ENCODE data around the gene CD37.

DNA sequence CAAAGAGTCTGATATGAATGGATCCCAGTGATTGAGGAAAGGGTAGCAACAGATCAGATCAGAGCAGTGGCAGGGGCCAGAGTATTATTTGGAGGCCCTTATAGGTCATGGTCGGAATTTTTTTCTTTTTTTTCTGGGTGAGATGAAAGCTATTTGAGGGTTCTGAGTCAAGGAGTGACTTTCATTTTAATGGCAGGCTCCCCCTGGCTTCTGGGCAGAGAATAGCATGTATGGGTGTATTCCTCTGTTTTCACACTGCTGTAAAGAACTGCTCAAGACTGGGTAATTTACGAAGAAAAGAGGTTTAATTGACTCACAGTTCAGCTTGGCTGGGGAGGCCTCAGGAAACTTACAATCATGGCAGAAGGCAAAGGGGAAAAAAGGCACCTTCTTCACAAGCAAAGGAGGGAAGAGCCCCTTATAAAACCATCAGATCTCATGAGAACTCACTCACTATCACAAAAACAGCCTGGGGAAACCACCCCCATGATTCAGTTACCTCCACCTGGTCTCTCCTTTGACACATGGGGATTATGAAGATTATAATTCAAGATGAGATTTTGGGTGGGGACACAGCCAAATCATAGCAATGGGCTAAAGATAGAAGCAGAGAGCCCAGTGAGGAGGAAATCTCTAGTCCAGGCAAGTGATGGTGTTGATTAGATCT is 7.2 kb upstream of the CD37 start:
- no peak for TF ChIP-seq POLR2A (IDR thresholded peaks at IDR 0.05)
- TF ChIP-seq, protein P1, sequence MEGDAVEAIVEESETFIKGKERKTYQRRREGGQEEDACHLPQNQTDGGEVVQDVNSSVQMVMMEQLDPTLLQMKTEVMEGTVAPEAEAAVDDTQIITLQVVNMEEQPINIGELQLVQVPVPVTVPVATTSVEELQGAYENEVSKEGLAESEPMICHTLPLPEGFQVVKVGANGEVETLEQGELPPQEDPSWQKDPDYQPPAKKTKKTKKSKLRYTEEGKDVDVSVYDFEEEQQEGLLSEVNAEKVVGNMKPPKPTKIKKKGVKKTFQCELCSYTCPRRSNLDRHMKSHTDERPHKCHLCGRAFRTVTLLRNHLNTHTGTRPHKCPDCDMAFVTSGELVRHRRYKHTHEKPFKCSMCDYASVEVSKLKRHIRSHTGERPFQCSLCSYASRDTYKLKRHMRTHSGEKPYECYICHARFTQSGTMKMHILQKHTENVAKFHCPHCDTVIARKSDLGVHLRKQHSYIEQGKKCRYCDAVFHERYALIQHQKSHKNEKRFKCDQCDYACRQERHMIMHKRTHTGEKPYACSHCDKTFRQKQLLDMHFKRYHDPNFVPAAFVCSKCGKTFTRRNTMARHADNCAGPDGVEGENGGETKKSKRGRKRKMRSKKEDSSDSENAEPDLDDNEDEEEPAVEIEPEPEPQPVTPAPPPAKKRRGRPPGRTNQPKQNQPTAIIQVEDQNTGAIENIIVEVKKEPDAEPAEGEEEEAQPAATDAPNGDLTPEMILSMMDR (IDR thresholded peaks at IDR 0.05): peak; percentile 34 to 58 (median 53)

Data from adrenal gland (tissue), 5 donors.